A549 (cell line): ENCODE results near the gene WNT7A.

Experiments
- BCL3 ChIP-seq: fragments of >200 bp; sonication (Bioruptor Twin); formaldehyde crosslinking; IDR thresholded peaks from 3 replicates; pipeline ENCODE4 v1.6.1; 2016
- CEBPB ChIP-seq, 2 experiments: fragments of >200 bp in 1 of 2; sonication (Bioruptor Twin) in 1 of 2; formaldehyde crosslinking in 1 of 2; IDR thresholded peaks; 2 replicates each; pipeline ENCODE4 v1.6.1; 2012 to 2016
- CHD2 ChIP-seq: fragments of 150-350 bp; IDR thresholded peaks from 2 replicates; pipeline ENCODE4 v1.6.1; 2014; ENCODE audit warnings: low read length; ENCODE audit not compliant: partially characterized antibody
- CTCF ChIP-seq: fragments of >200 bp; sonication (Bioruptor Twin); formaldehyde crosslinking; IDR thresholded peaks from 3 replicates; pipeline ENCODE4 v1.5.1; 2016
- EHF ChIP-seq: fragments of 250-450 bp; sonication (Bioruptor Pico); IDR thresholded peaks from 2 replicates; pipeline ENCODE4 v1.5.0; 2020; ENCODE audit warnings: mild to moderate bottlenecking
- EP300 ChIP-seq, 2 experiments: fragments of >200 bp; sonication (Bioruptor Twin); formaldehyde crosslinking; IDR thresholded peaks; 2 replicates in 1 of 2; 3 replicates in 1 of 2; pipeline ENCODE4 v1.6.1; 2016 to 2017
- FOSB ChIP-seq: fragments of 250-450 bp; sonication (Bioruptor Pico); IDR thresholded peaks from 2 replicates; pipeline ENCODE4 v1.5.0; 2020; ENCODE audit warnings: mild to moderate bottlenecking, moderate library complexity
- HMGXB4 ChIP-seq: fragments of 250-450 bp; sonication (Bioruptor Pico); IDR thresholded peaks from 2 replicates; pipeline ENCODE4 v1.5.0; 2021; ENCODE audit warnings: mild to moderate bottlenecking, moderate library complexity, borderline replicate concordance
- JUN ChIP-seq, 2 experiments: fragments of >200 bp; sonication (Bioruptor Twin); formaldehyde crosslinking; IDR thresholded peaks; 2 replicates in 1 of 2; 3 replicates in 1 of 2; pipeline ENCODE4 v1.6.1; 2016 to 2017
- KDM1A ChIP-seq: fragments of 200-600 bp; sonication (generic); IDR thresholded peaks from 2 replicates; pipeline ENCODE4 v1.6.1; 2016; ENCODE audit warnings: low read depth, mild to moderate bottlenecking
- POLR2A ChIP-seq: IDR thresholded peaks from 2 replicates; pipeline ENCODE4 v1.6.1; 2012; ENCODE audit warnings: mild to moderate bottlenecking, low read length
- REST ChIP-seq: fragments of 200-600 bp; sonication (generic); IDR thresholded peaks from 2 replicates; pipeline ENCODE4 v1.6.1; 2016; ENCODE audit warnings: antibody characterized with exemption, mild to moderate bottlenecking, moderate library complexity
- ZSCAN20 ChIP-seq: fragments of 250-450 bp; sonication (Bioruptor Pico); IDR thresholded peaks from 2 replicates; pipeline ENCODE4 v1.8.0; 2022; ENCODE audit warnings: mild to moderate bottlenecking, moderate library complexity

- TF ChIP-seq CHD2: no peak
- no peak for TF ChIP-seq CTCF
- TF ChIP-seq EP300 (IDR thresholded peaks at IDR 0.05): no peak
- no peak for TF ChIP-seq KDM1A
- no peak for TF ChIP-seq JUN (IDR thresholded peaks at IDR 0.05)
- TF ChIP-seq ZSCAN20: no peak
- TF ChIP-seq FOSB (CRISPR knock-in tag): no peak
- TF ChIP-seq BCL3: no peak
- no peak for TF ChIP-seq CEBPB (IDR thresholded peaks at IDR 0.05)
- TF ChIP-seq REST: no peak
- TF ChIP-seq POLR2A: no peak
- no peak for TF ChIP-seq HMGXB4 (CRISPR knock-in tag)
- no peak for TF ChIP-seq EHF
These were observed 10.0 kb downstream of the WNT7A start for GRCh38 chr3:13869761-13870343.
